ENCODE measurements around the gene SPOP. TPM values are rescaled to one million over a fixed set of nuclear protein-coding genes. Genes with fewer than 3 reads are reported as not detected.

SPOP gene
- total RNA-seq, 1 donor from 2014 or later = 61.4 TPM

- no peaks in the 10 kb centered on the region for H3K27me3 Mint-ChIP-seq
- no peak overlapping the region for H3K27ac Mint-ChIP-seq
- intact Hi-C loops (cut with micrococcal nuclease) = no loop called here
- no peak overlapping the region for H3K4me3 Mint-ChIP-seq
- DNase-seq = no peak
- H3K9me3 Mint-ChIP-seq = no peaks in the 10 kb centered on the region
- H3K36me3 Mint-ChIP-seq (ENCODE audit: low read depth) = peaks cover 4% of the 10 kb centered on the region
- no peaks in the 10 kb centered on the region for H3K4me1 Mint-ChIP-seq
These were observed 88.3 kb downstream of the SPOP start for GRCh38 chr17:49589577-49589927.

DNA sequence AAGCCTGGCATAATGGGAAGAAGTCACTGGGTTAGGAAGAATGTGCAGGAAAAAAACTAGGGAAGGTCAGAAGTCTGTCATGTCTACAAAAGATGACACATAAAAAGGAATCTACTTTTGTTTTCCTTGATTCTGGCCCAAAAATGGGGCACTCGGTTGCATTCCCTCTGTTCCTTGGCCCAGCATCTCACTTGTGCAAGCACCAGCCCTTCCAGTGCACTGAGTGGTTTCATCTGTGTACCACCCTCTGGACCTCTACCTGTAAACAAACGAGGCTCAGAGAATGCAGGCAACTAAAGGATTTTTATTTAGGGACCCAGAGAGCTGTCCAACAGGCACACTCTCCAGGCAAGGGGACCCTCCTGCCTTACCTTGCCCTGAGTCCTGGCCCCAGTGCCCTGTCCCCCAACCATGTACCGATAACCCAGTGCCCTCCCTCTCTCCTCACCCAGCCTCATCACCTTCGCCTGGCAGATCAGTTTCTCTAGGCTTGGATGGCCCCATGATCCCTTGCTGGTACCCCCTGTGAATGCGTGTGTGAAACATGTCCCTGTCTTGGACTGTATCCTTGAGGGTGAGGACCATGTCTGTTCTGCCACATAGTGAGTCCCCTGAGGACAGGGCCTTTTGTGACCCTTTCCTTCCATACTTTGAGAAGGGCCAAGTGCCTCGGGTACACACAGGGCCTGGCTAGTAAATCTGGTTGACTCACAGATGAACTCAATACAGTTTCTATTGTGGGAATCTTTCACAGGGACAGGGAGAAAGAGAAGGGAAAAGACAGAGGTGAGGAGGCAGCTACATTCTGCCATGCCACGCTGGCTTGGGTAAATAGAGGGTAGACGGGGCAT, 88.9 kb downstream of the SPOP start:
- Mint-ChIP-seq H3K27me3 (no peaks in the 10 kb centered on the region), H3K4me3 (no peak overlapping the region), H3K27ac (no peak overlapping the region), H3K9me3 (no peaks in the 10 kb centered on the region), H3K4me1 (no peaks in the 10 kb centered on the region), H3K36me3 (ENCODE audit: low read depth) (peaks cover 3% of the 10 kb centered on the region)
- no peak for DNase-seq
- intact Hi-C loops (cut with micrococcal nuclease) = no loop called here

GRCh38 chr17:49588312-49588711, 89.6 kb downstream of the SPOP start:
- peaks cover 3% of the 10 kb centered on the region for H3K36me3 Mint-ChIP-seq (ENCODE audit: low read depth)

GRCh38 chr17:49587366-49588073, 90.4 kb downstream of the SPOP start:
- Mint-ChIP-seq H3K9me3 (no peaks in the 10 kb centered on the region), H3K27me3 (no peaks in the 10 kb centered on the region), H3K4me3 (no peak overlapping the region), H3K36me3 (ENCODE audit: low read depth) (no peaks in the 10 kb centered on the region), H3K4me1 (no peaks in the 10 kb centered on the region), H3K27ac (no peak overlapping the region)
- no peak for DNase-seq
- intact Hi-C loops (cut with micrococcal nuclease) = no loop called here

More at GRCh38 chr17:49588312-49588711, 89.6 kb downstream of the SPOP start:
- no peaks in the 10 kb centered on the region for H3K27me3 Mint-ChIP-seq
- intact Hi-C loops (cut with micrococcal nuclease) = no loop called here
- no peak for DNase-seq
- no peaks in the 10 kb centered on the region for H3K9me3 Mint-ChIP-seq
- no peak overlapping the region for H3K4me3 Mint-ChIP-seq
- no peaks in the 10 kb centered on the region for H3K4me1 Mint-ChIP-seq
- no peak overlapping the region for H3K27ac Mint-ChIP-seq

DNA sequence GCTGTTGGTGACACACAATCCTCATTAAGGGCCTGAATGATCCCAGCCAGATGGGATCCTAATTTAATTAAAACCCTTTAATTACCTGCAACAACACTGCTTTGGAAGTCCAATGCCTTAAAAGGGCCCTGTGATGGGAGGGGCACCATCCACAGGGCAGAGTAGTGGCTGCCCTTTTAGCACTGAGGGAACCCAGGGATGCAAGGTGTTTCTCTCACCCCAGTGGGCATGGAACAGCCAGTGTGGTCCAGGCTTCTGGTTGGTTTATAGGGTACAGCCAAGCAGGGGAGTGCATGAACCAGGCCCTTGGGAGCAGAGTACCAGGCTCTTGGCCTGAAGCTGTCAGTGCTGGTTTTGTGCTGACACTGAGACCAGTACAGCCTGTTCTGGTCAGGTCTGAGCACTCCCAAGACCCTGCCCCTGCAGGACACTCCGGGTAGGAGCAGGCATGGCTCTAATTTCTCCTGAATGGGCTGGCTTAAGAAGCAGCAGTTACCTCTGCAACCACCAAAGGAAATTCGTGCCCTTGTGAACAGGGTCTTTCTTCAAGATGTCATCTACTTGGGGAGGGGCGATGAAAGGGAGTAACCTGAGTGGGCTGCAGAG, 92.4 kb downstream of the SPOP start:
- H3K9me3 Mint-ChIP-seq = no peaks in the 10 kb centered on the region
- intact Hi-C loops (cut with micrococcal nuclease) = no loop called here
- no peaks in the 10 kb centered on the region for H3K4me1 Mint-ChIP-seq
- no peak overlapping the region for H3K27ac Mint-ChIP-seq
- H3K4me3 Mint-ChIP-seq = no peak overlapping the region
- H3K27me3 Mint-ChIP-seq = no peaks in the 10 kb centered on the region
- DNase-seq = no peak
- H3K36me3 Mint-ChIP-seq (ENCODE audit: low read depth) = no peaks in the 10 kb centered on the region

DNA sequence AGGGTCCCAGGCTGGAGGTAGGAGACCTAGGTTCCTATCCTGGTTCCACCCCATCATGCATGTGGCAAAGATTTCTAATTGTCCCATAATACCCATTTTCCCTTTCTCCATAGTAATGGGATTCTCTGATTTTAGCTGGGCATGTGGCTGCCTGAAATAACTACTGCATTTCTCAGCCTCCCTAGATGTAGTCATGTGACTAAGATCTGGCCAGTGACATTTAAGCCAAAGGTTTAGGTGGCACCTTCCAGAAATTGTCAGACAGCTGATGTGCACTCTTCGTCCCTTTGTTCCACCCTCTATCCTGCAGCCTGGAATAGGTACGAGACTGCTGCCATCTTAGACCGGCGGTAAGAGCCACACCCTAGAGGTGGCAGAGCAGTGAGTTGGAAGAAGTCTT, 94.0 kb downstream of the SPOP start:
- no peaks in the 10 kb centered on the region for H3K9me3 Mint-ChIP-seq
- no peak overlapping the region for H3K27ac Mint-ChIP-seq
- H3K4me1 Mint-ChIP-seq = no peaks in the 10 kb centered on the region
- H3K4me3 Mint-ChIP-seq = no peak overlapping the region
- intact Hi-C loops (cut with micrococcal nuclease) = no loop called here
- peaks cover 3% of the 10 kb centered on the region for H3K27me3 Mint-ChIP-seq
- H3K36me3 Mint-ChIP-seq (ENCODE audit: low read depth) = no peaks in the 10 kb centered on the region
- DNase-seq = no peak

- no peaks in the 10 kb centered on the region for H3K4me1 Mint-ChIP-seq
- H3K36me3 Mint-ChIP-seq (ENCODE audit: low read depth) = no peaks in the 10 kb centered on the region
- H3K27ac Mint-ChIP-seq = no peak overlapping the region
- no peak for DNase-seq
- H3K9me3 Mint-ChIP-seq = no peaks in the 10 kb centered on the region
- H3K27me3 Mint-ChIP-seq = peaks cover 6% of the 10 kb centered on the region
- no peak overlapping the region for H3K4me3 Mint-ChIP-seq
- intact Hi-C loops (cut with micrococcal nuclease) = no loop called here
These were observed 94.7 kb downstream of the SPOP start for GRCh38 chr17:49583226-49583625.

- H3K27ac Mint-ChIP-seq = no peak overlapping the region
- no peaks in the 10 kb centered on the region for H3K4me1 Mint-ChIP-seq
- H3K27me3 Mint-ChIP-seq = peaks cover 10% of the 10 kb centered on the region
These were observed 95.1 kb downstream of the SPOP start for GRCh38 chr17:49582789-49583188.

GRCh38 chr17:49582055-49582722, 95.7 kb downstream of the SPOP start:
- DNase-seq = no peak
- Mint-ChIP-seq H3K4me1 (no peaks in the 10 kb centered on the region), H3K27ac (no peak overlapping the region)

More at GRCh38 chr17:49582789-49583188, 95.1 kb downstream of the SPOP start:
- Mint-ChIP-seq H3K9me3 (no peaks in the 10 kb centered on the region), H3K36me3 (ENCODE audit: low read depth) (no peaks in the 10 kb centered on the region), H3K4me3 (no peak overlapping the region)
- intact Hi-C loops (cut with micrococcal nuclease) = no loop called here
- DNase-seq = no peak

DNA sequence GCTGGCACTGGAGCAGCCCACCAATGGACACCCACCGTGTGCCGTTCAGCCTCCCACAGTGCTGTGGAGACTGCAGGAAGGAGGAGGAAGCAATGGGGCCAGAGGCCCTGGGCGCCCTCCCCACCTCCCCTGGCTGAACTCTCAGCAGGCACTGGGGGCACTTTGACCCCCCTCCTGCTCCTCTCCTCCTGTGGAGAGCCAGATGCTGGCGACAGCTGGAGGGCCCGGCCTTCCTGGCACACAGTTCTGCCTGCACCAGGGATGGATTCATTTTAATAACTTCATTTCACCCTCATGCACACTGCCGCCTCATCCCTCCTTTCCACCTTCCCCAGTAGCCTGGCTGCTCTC, 96.3 kb downstream of the SPOP start:
- Mint-ChIP-seq H3K4me1 (peaks cover 3% of the 10 kb centered on the region), H3K4me3 (no peak overlapping the region)

More at GRCh38 chr17:49582055-49582722, 95.7 kb downstream of the SPOP start:
- no peak overlapping the region for H3K4me3 Mint-ChIP-seq
- no peaks in the 10 kb centered on the region for H3K9me3 Mint-ChIP-seq
- intact Hi-C loops (cut with micrococcal nuclease) = no loop called here
- peaks cover 16% of the 10 kb centered on the region for H3K27me3 Mint-ChIP-seq
- no peaks in the 10 kb centered on the region for H3K36me3 Mint-ChIP-seq (ENCODE audit: low read depth)

GRCh38 chr17:49580981-49581647, 96.8 kb downstream of the SPOP start:
- Mint-ChIP-seq H3K4me1 (peaks cover 3% of the 10 kb centered on the region), H3K4me3 (no peak overlapping the region), H3K9me3 (no peaks in the 10 kb centered on the region), H3K27ac (no peak overlapping the region), H3K27me3 (peaks cover 21% of the 10 kb centered on the region), H3K36me3 (ENCODE audit: low read depth) (no peaks in the 10 kb centered on the region)
- intact Hi-C loops (cut with micrococcal nuclease) = no loop called here
- DNase-seq = no peak

More for the DNA sequence above, 96.3 kb downstream of the SPOP start:
- Mint-ChIP-seq H3K27ac (no peak overlapping the region), H3K36me3 (ENCODE audit: low read depth) (no peaks in the 10 kb centered on the region), H3K9me3 (no peaks in the 10 kb centered on the region), H3K27me3 (peaks cover 21% of the 10 kb centered on the region)
- no peak for DNase-seq
- intact Hi-C loops (cut with micrococcal nuclease) = no loop called here

- H3K36me3 Mint-ChIP-seq (ENCODE audit: low read depth) = no peaks in the 10 kb centered on the region
- peaks cover 24% of the 10 kb centered on the region for H3K27me3 Mint-ChIP-seq
- H3K4me1 Mint-ChIP-seq = peaks cover 5% of the 10 kb centered on the region
- H3K9me3 Mint-ChIP-seq = no peaks in the 10 kb centered on the region
- intact Hi-C loops (cut with micrococcal nuclease) = no loop called here
- H3K27ac Mint-ChIP-seq = no peak overlapping the region
- no peak overlapping the region for H3K4me3 Mint-ChIP-seq
- DNase-seq = no peak
These were observed 97.7 kb downstream of the SPOP start for GRCh38 chr17:49580055-49580721.

DNA sequence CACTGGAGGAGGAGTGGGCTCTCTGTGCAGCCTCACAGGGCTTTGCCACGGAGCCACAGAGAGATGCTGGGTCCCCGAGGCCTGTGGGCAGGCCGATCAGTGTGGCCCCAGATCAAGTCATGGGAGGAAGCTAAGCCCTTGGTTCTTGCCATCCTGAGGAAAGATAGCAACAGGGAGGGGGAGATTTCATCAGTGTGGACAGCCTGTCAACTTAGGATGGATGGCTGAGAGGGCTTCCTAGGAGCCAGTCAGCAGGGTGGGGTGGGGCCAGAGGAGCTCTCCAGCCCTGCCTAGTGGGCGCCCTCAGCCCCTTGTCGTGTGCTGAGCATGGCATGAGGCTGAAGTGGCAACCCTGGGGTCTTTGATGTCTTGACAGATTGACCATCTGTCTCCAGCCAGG, 98.4 kb downstream of the SPOP start:
- Mint-ChIP-seq H3K36me3 (ENCODE audit: low read depth) (no peaks in the 10 kb centered on the region), H3K9me3 (no peaks in the 10 kb centered on the region), H3K27me3 (peaks cover 27% of the 10 kb centered on the region), H3K4me1 (peaks cover 5% of the 10 kb centered on the region), H3K27ac (no peak overlapping the region), H3K4me3 (no peak overlapping the region)
- intact Hi-C loops (cut with micrococcal nuclease) = no loop called here
- DNase-seq = no peak
